ENCODE data around the gene RRP15. TPM values are rescaled to one million over a fixed set of nuclear protein-coding genes. Genes with fewer than 3 reads are reported as not detected.

Gene RRP15
- total and polyA plus RNA-seq, 2 experiments from 2014 or later, result 19.8 to 86.5 TPM

DNA sequence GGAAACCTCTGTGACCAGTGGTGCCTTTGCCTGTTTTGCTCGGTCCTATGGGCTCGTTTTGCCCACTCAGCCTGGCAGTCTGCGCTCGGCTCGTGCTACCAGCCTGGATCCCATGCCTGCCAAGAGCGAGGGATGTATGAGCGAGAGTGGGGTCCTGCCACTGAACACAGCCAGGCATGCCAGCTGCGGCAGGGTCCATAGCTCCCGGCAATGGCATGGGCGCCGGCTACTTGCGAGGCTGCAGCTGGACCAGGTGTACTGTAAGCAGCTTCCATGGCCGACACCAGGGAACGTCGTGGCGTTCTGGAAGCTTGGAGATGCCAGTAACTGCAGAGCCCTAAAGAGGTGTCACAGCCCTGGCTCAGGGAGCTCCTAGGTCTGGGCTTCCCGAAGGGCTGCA, 37.7 kb downstream of the RRP15 start (continued):
- TF ChIP-seq, protein P1, sequence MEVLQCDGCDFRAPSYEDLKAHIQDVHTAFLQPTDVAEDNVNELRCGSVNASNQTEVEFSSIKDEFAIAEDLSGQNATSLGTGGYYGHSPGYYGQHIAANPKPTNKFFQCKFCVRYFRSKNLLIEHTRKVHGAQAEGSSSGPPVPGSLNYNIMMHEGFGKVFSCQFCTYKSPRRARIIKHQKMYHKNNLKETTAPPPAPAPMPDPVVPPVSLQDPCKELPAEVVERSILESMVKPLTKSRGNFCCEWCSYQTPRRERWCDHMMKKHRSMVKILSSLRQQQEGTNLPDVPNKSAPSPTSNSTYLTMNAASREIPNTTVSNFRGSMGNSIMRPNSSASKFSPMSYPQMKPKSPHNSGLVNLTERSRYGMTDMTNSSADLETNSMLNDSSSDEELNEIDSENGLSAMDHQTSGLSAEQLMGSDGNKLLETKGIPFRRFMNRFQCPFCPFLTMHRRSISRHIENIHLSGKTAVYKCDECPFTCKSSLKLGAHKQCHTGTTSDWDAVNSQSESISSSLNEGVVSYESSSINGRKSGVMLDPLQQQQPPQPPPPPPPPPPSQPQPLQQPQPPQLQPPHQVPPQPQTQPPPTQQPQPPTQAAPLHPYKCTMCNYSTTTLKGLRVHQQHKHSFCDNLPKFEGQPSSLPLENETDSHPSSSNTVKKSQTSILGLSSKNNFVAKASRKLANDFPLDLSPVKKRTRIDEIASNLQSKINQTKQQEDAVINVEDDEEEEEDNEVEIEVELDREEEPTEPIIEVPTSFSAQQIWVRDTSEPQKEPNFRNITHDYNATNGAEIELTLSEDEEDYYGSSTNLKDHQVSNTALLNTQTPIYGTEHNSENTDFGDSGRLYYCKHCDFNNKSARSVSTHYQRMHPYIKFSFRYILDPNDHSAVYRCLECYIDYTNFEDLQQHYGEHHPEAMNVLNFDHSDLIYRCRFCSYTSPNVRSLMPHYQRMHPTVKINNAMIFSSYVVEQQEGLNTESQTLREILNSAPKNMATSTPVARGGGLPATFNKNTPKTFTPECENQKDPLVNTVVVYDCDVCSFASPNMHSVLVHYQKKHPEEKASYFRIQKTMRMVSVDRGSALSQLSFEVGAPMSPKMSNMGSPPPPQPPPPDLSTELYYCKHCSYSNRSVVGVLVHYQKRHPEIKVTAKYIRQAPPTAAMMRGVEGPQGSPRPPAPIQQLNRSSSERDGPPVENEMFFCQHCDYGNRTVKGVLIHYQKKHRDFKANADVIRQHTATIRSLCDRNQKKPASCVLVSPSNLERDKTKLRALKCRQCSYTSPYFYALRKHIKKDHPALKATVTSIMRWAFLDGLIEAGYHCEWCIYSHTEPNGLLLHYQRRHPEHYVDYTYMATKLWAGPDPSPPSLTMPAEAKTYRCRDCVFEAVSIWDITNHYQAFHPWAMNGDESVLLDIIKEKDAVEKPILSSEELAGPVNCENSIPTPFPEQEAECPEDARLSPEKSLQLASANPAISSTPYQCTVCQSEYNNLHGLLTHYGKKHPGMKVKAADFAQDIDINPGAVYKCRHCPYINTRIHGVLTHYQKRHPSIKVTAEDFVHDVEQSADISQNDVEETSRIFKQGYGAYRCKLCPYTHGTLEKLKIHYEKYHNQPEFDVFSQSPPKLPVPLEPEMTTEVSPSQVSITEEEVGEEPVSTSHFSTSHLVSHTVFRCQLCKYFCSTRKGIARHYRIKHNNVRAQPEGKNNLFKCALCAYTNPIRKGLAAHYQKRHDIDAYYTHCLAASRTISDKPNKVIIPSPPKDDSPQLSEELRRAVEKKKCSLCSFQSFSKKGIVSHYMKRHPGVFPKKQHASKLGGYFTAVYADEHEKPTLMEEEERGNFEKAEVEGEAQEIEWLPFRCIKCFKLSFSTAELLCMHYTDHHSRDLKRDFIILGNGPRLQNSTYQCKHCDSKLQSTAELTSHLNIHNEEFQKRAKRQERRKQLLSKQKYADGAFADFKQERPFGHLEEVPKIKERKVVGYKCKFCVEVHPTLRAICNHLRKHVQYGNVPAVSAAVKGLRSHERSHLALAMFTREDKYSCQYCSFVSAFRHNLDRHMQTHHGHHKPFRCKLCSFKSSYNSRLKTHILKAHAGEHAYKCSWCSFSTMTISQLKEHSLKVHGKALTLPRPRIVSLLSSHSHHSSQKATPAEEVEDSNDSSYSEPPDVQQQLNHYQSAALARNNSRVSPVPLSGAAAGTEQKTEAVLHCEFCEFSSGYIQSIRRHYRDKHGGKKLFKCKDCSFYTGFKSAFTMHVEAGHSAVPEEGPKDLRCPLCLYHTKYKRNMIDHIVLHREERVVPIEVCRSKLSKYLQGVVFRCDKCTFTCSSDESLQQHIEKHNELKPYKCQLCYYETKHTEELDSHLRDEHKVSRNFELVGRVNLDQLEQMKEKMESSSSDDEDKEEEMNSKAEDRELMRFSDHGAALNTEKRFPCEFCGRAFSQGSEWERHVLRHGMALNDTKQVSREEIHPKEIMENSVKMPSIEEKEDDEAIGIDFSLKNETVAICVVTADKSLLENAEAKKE (CRISPR knock-in tag; IDR thresholded peaks at IDR 0.05), result no peak
- no peak for TF ChIP-seq ZNF114 (CRISPR knock-in tag; IDR thresholded peaks at IDR 0.05)
- TF ChIP-seq, protein P2, sequence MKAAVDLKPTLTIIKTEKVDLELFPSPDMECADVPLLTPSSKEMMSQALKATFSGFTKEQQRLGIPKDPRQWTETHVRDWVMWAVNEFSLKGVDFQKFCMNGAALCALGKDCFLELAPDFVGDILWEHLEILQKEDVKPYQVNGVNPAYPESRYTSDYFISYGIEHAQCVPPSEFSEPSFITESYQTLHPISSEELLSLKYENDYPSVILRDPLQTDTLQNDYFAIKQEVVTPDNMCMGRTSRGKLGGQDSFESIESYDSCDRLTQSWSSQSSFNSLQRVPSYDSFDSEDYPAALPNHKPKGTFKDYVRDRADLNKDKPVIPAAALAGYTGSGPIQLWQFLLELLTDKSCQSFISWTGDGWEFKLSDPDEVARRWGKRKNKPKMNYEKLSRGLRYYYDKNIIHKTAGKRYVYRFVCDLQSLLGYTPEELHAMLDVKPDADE (IDR thresholded peaks at IDR 0.05), result no peak
- TF ChIP-seq JUNB (IDR thresholded peaks at IDR 0.05; ENCODE audit: unreplicated experiment), result no peak
- TF ChIP-seq ZNF331 (CRISPR knock-in tag; IDR thresholded peaks at IDR 0.05; ENCODE audit: low read depth), result no peak
- no peak for TF ChIP-seq CTCF (conservative IDR thresholded peaks at IDR 0.05; ENCODE audit: low read depth in 2 of 2)
- TF ChIP-seq STAT1 (IDR thresholded peaks at IDR 0.05; ENCODE audit: unreplicated experiment), result no peak
- no peak for TF ChIP-seq NANOG (IDR thresholded peaks at IDR 0.05; ENCODE audit: borderline replicate concordance)
- no peak for TF ChIP-seq EZH2 (IDR thresholded peaks at IDR 0.05; ENCODE audit: low read depth, unreplicated experiment)
